Measurements from ENCODE around the gene RBBP8NL.

RBBP8NL gene

DNA sequence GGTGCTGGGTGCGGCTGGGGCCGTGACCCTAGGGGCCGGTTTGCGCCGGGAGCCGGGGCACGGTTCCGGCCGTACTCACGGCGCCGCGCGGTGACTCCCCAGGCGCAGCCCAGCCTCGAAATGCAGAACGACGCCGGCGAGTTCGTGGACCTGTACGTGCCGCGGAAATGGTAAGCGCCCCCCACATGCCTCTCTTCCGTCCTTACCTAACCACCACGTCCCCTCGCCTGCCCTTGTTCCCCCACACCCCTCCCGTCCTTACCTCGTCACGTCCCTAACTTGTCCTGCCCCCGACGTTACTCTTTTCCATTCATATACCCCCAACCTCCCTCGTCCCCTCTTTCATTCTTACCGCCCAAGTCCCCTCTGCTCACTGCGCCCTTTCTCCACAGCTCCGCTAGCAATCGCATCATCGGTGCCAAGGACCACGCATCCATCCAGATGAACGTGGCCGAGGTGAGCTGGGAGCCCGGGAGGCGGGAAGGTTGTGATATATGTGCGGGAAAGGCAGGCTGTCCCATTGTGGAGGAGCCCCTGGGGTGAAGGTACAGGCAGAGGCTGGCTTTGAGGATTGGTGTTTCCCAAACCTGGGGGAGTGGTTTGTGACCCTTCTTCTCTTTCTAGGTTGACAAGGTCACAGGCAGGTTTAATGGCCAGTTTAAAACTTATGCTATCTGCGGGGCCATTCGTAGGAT is 40.0 kb downstream of the RBBP8NL start:
- H3K27me3 ChIP-seq (ENCODE audit: insufficient read depth, low read length, poor library complexity), result no peaks in the 10 kb centered on the region
- H3K4me3 ChIP-seq (ENCODE audit: low read depth in 1 of 2, low read length in 2 of 2), result peak overlapping the region; percentile 98 to 99
- H3K27ac ChIP-seq (ENCODE audit: low read length), result peak overlapping the region; percentile 87
- peak overlapping the region; percentile 52 for H2AFZ ChIP-seq (ENCODE audit: low read depth, low read length)
- H3K4me2 ChIP-seq (ENCODE audit: insufficient read depth, low read length), result peak overlapping the region; percentile 79
- peak overlapping the region; percentile 89 for H3K9ac ChIP-seq (ENCODE audit: low read depth, low read length)
- no peak for TF ChIP-seq EZH2 (IDR thresholded peaks at IDR 0.05; ENCODE audit: borderline replicate concordance, low read depth, low read length, severe bottlenecking)
- TF ChIP-seq, protein P1, sequence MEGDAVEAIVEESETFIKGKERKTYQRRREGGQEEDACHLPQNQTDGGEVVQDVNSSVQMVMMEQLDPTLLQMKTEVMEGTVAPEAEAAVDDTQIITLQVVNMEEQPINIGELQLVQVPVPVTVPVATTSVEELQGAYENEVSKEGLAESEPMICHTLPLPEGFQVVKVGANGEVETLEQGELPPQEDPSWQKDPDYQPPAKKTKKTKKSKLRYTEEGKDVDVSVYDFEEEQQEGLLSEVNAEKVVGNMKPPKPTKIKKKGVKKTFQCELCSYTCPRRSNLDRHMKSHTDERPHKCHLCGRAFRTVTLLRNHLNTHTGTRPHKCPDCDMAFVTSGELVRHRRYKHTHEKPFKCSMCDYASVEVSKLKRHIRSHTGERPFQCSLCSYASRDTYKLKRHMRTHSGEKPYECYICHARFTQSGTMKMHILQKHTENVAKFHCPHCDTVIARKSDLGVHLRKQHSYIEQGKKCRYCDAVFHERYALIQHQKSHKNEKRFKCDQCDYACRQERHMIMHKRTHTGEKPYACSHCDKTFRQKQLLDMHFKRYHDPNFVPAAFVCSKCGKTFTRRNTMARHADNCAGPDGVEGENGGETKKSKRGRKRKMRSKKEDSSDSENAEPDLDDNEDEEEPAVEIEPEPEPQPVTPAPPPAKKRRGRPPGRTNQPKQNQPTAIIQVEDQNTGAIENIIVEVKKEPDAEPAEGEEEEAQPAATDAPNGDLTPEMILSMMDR (IDR thresholded peaks at IDR 0.05; ENCODE audit: borderline replicate concordance, extremely low read depth, low read length, poor library complexity, severe bottlenecking), result no peak
- no peaks in the 10 kb centered on the region for H3K9me3 ChIP-seq (ENCODE audit: insufficient read depth, low read length, severe bottlenecking)
- peaks cover 56% of the 10 kb centered on the region for H3K36me3 ChIP-seq (ENCODE audit: insufficient read depth, low read length)
- DNase-seq (peak; percentile 40), ATAC-seq (ENCODE audit: insufficient read depth, low read depth) (no peak; the same call in 2 of the 3 replicates)
- H3K79me2 ChIP-seq (ENCODE audit: insufficient read depth, low read length), result peaks cover 60% of the 10 kb centered on the region
- peaks cover 42% of the 10 kb centered on the region for H4K20me1 ChIP-seq (ENCODE audit: insufficient read depth, low read length)
- peaks cover 38% of the 10 kb centered on the region for H3K4me1 ChIP-seq (ENCODE audit: insufficient read depth, low read length)

DNA sequence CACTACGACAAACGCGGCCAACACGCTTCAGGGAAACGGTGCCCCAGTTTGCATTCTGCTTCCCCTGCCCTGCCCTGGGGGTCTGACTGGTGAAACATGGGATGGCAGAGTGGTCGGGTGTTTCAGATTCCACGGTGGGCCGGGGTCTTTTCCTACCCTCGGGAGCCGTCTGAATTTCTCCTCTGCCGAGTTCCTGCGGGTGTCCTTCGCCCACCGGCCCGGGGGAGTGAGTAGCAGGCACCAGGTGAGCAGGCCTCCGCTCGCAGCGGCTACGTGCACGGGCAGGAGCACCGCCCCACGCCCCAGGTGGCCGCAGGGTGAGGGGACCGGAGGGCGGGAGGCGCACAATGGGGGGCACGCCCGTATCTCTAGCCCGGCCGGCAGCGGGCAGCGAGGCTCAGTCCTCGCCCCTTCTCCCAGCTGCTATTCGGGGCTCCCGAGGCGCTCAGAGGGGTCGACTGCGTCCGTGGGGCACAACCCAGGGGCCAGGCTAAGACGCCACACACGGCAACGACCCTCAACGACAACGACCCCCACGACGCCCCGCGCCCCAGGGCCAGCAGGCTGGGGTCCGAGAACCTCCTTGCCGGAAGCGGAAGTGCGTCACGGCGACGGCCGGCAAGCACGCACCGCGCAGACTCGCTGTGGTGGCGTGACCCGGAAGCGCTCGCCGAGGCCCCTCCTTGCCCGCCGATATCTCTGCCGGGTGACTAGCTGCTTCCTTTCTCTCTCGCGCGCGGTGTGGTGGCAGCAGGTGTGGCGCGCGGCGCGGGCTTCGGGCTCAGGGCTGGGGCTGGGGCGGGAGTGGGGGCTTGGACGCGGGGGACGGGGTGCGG is 40.7 kb downstream of the RBBP8NL start, which contains the start of gene RPS21:
Gene RPS21 (plus strand): TSS at position 721 of the 836 bp plus-strand sequence. CDS start 236 bp downstream, outside the sequence.
- ATAC-seq (ENCODE audit: insufficient read depth, low read depth) (peak; percentile 89), DNase-seq (peak; percentile 96)
- H3K36me3 ChIP-seq (ENCODE audit: insufficient read depth, low read length), result peaks cover 60% of the 10 kb centered on the region
- H3K4me2 ChIP-seq (ENCODE audit: insufficient read depth, low read length), result peak within 1 kb of the TSS; percentile 79
- TF ChIP-seq, protein P1 (IDR thresholded peaks at IDR 0.05; ENCODE audit: borderline replicate concordance, extremely low read depth, low read length, poor library complexity, severe bottlenecking), result peak; percentile 11
- TF ChIP-seq EZH2 (IDR thresholded peaks at IDR 0.05; ENCODE audit: borderline replicate concordance, low read depth, low read length, severe bottlenecking), result no peak
- H4K20me1 ChIP-seq (ENCODE audit: insufficient read depth, low read length), result peaks cover 41% of the 10 kb centered on the region
- peaks cover 38% of the 10 kb centered on the region for H3K4me1 ChIP-seq (ENCODE audit: insufficient read depth, low read length)
- peak within 1 kb of the TSS; percentile 83 for H2AFZ ChIP-seq (ENCODE audit: low read depth, low read length)
- peak within 1 kb of the TSS; percentile 89 for H3K9ac ChIP-seq (ENCODE audit: low read depth, low read length)
- no peaks in the 10 kb centered on the region for H3K9me3 ChIP-seq (ENCODE audit: insufficient read depth, low read length, severe bottlenecking)
- H3K27me3 ChIP-seq (ENCODE audit: insufficient read depth, low read length, poor library complexity), result no peaks in the 10 kb centered on the region
- peak within 1 kb of the TSS; percentile 98 to 99 for H3K4me3 ChIP-seq (ENCODE audit: low read depth in 1 of 2, low read length in 2 of 2)
- H3K79me2 ChIP-seq (ENCODE audit: insufficient read depth, low read length), result peaks cover 60% of the 10 kb centered on the region
- H3K27ac ChIP-seq (ENCODE audit: low read length), result peak within 1 kb of the TSS; percentile 87

DNA sequence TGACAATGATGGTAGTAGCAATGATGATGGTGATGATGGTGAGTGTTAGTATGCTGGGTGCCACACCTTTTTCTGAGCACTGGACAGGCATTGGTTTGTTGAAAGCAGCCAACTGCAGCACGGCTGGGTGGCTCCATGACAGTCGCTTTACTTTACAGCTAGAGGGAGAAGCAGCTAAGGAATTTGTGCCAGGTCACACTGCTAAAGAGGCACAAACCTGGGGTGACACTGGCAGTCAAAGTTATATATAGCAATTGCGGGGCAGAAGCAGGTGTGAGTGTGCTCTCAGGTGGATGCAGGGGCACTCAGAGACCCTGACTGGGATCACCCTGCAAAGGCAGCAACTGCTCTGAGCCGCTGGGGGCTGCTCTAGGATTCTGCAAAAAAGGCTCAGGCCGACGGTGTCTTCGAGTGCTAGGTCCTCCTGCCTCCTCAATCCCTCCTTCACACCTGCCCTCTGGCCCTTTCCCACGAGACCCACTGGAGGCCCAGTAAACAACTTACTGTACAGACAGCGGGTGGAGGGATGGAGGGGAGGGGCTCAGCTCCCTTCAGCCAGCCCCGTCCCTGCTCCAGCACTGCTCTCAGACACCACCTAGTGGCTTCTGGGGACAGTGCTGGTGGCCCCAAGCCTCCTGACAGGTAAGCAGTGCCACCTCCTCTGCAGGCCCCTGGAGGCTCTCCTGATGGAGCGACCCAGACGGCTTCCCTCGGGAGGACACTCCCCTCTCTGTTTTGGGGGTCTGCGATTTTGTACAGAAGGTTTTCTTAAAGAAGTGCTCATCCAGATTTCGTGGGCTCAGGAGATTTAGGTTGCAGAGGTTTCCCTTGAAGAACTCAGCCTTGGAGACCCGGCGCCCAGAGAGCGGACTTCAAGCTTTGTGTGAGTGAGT is 44.8 kb downstream of the RBBP8NL start:
- H3K9ac ChIP-seq (ENCODE audit: low read depth, low read length), result no peak overlapping the region
- H3K9me3 ChIP-seq (ENCODE audit: insufficient read depth, low read length, severe bottlenecking), result no peaks in the 10 kb centered on the region
- no peak for TF ChIP-seq EZH2 (IDR thresholded peaks at IDR 0.05; ENCODE audit: borderline replicate concordance, low read depth, low read length, severe bottlenecking)
- TF ChIP-seq, protein P1 (IDR thresholded peaks at IDR 0.05; ENCODE audit: borderline replicate concordance, extremely low read depth, low read length, poor library complexity, severe bottlenecking), result peak; percentile 98
- peak; percentile 78 for ATAC-seq (ENCODE audit: insufficient read depth, low read depth)
- H3K79me2 ChIP-seq (ENCODE audit: insufficient read depth, low read length), result peaks cover 37% of the 10 kb centered on the region
- peaks cover 16% of the 10 kb centered on the region for H3K4me1 ChIP-seq (ENCODE audit: insufficient read depth, low read length)
- H4K20me1 ChIP-seq (ENCODE audit: insufficient read depth, low read length), result peaks cover 5% of the 10 kb centered on the region
- no peak overlapping the region for H3K4me2 ChIP-seq (ENCODE audit: insufficient read depth, low read length)
- no peak overlapping the region for H3K4me3 ChIP-seq (ENCODE audit: low read depth in 1 of 2, low read length in 2 of 2)
- H3K27me3 ChIP-seq (ENCODE audit: insufficient read depth, low read length, poor library complexity), result no peaks in the 10 kb centered on the region
- H2AFZ ChIP-seq (ENCODE audit: low read depth, low read length), result no peak overlapping the region
- peaks cover 20% of the 10 kb centered on the region for H3K36me3 ChIP-seq (ENCODE audit: insufficient read depth, low read length)
- peak; percentile 85 for DNase-seq
- H3K27ac ChIP-seq (ENCODE audit: low read length), result no peak overlapping the region

All from DND-41 (cell line).